Dermis microvascular lymphatic vessel endothelial cell (primary cell): ENCODE data around the gene HOXA5. TPM values are rescaled to one million over a fixed set of nuclear protein-coding genes. Genes with fewer than 3 reads are reported as not detected.
A peak's percentile ranks its signal among the peaks of the same experiment; 100 is the strongest.

Experiments
- DNase-seq, 2 donors: peaks; one replicate each; pipeline versions ENCODE4 v3.0.0 to v3.0.0-alpha.2; 2010; ENCODE audit warnings: low read depth in 2 of 2
- total RNA-seq: library from RNA; depleted of rRNA; stranded (reverse); fragments of >200 nt; gene quantifications from 2 replicates; pipeline ENCODE4 v1.2.1, GENCODE V29; 2014

Gene HOXA5
- total RNA-seq, 1 donor from 2014 or later = 4.1 TPM

DNA sequence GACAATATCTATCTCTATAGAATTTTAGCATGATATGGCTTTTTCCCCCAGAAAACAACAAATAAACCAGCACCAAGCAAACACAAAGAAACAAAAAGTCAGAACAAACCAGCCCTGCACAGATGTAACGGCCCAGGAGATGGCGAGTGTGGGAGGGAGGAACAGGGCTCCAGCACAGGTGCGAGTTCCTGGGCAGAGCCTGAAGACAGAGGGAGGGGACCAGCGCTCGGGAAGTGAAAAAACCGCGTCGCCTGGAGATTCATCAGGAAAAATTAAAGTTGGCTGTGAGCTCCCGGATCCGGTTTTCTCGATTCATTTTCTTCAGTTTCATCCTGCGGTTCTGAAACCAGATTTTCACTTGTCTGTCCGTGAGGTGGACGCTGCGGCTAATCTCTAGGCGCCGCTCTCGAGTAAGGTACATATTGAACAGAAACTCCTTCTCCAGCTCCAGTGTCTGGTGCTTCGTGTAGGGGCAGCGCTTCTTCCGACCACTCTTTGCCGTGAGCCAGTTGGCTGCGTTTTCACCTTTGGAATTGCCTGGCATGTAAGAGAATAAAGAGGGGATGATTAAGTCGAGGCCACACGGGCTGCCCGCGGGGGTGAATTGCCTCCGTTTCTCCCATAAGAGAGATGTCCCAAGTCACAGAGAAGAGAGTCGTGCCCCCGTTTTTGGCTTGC is 28.3 kb upstream of the HOXA5 start:
- DNase-seq = peak in 1 of 2 donors; percentile 20

DNA sequence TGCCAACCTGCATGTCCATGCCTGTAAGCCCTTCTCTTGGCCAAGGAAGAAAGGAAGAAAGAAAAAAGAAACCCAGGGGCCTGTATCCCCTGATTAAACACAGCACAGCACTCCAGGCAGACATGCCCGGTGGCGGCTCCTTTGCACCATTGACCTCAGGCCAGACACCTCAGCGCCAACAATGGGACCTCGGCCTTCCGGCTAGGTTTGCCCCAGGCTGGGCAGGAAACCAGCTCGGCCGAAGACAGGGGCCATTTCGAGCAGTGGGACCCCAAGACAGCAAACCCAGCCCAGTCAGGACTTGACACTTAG is 27.8 kb upstream of the HOXA5 start:
- DNase-seq = peak in 1 of 2 donors; percentile 28

DNA sequence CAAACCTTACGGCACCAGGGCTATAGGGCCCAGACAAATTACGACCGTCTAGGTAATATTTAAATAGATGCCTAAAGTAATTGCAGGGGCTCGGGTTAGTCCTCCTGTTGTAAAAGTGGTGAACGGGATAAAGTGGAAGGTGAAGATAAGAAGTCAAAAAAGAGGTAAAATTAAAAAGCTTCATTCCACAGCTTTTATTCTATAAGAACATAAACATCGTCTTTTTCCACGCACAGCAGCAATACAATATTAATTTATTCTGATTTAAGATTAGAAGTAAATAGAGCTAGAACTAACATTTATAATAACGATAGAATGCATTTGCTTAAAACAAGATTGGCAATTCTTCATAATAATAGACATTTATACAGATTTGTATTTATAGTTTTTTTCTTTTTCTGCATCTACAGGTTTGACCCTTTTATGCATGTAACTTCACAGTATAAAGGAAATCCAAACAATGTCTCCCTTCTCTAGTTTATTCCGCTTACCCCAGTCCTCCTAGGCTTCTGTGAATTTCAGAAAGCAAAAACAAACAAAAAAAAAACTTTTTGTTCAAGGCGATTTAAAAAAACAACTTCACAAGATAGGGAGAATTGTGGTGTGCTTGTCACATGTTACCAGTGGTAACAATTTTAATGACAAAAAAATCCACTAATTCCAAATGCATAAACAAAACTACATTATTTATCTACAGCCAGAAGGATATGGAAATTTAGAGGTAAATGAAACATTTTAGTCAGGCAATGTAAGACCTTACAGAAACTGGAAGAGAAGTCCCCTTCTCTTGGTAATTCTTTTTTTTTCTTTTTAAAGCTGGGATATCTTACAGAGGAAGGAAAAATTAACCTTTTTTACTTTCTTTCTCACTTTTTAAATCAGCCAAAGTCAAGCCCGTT is 27.2 kb upstream of the HOXA5 start:
- DNase-seq = no peak

DNA sequence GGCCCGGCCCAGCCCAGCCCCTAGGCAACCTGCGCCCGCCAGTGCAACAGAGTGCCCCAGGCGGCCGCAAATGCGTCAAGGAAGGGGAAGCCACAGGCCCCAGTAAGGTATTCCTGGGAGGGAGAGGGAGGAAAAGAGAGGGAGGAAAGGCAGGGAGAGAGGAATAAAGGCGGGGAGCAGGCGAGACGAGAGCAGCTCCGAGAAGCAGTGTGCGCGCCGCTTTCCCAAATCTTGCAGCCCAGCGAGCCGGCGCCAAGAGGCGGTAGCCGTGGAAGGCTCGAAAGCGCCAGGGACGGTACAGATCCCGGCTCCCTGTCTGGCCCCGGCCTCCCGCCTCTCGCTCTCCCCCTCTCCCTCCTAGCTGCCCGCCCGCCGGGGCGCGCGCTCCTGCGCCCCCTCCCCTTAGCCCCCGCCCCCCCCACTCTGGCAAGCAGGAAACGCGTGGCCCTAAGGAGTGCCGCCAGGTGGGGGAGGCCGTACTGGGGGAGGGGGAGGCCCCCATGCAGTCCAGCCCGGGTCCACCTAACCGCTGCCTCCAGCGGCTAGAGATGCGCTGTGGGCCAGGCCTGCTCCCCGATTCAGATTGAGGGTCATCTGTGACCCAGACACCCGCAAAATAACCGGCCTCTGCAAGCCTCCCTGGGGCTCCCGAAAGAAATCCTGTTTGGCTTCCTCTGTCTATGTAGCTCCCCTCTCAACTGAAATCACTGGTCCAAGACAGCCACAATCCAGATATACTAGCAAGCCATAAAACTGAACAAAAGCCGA is 26.4 kb upstream of the HOXA5 start:
- DNase-seq = peak in 1 of 2 donors; percentile 15

DNA sequence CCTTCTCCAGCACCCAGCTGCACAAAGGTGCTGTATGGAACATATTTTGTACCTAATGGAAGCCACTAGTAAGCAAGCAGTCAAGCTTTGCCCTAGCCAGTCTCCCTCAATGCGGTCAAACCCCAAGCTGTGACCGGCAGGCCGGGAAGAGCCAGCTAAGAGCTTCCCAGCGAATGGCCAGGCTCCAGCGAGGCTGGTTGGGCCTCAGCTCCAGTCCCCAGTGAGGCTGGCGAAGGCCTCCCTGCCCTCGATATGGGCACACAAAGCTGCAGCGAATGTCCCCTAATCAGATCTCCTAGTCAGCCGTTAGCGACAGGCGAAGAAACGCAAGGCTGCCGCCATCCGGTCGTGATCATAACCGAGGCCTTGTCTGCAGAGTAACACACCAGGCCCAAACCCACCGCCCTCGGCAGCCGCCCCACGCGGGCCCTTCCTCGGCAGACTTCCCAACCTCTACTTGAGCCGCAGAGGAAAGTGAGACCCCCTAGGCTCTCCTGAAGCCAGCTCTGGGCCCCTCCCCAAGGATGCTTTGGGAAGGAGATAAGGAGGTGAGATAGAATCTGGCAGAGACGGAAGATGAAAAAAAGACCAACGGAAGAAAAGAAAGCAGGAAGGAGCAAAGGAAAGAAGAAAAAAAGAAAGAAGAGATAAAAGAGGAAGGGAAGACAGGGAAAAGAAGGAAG is 24.9 kb upstream of the HOXA5 start:
- DNase-seq = no peak

DNA sequence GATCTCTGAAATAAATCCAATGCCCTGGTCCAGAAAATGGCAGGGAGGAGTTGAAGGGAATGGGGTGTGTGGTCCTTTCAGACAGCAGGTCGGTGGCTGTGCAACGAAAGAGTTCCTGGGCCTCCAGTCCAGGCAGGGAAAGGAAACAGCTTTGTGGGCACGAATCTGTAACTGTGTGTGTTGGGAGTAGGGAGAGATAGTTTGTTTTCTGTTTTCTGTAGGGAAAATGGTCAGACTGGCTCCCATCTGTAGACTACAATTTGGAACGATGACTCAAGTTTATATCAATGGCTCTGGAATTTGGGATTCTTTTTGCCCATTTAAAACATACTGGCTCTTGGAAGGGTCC is 24.4 kb upstream of the HOXA5 start:
- DNase-seq = no peak

DNA sequence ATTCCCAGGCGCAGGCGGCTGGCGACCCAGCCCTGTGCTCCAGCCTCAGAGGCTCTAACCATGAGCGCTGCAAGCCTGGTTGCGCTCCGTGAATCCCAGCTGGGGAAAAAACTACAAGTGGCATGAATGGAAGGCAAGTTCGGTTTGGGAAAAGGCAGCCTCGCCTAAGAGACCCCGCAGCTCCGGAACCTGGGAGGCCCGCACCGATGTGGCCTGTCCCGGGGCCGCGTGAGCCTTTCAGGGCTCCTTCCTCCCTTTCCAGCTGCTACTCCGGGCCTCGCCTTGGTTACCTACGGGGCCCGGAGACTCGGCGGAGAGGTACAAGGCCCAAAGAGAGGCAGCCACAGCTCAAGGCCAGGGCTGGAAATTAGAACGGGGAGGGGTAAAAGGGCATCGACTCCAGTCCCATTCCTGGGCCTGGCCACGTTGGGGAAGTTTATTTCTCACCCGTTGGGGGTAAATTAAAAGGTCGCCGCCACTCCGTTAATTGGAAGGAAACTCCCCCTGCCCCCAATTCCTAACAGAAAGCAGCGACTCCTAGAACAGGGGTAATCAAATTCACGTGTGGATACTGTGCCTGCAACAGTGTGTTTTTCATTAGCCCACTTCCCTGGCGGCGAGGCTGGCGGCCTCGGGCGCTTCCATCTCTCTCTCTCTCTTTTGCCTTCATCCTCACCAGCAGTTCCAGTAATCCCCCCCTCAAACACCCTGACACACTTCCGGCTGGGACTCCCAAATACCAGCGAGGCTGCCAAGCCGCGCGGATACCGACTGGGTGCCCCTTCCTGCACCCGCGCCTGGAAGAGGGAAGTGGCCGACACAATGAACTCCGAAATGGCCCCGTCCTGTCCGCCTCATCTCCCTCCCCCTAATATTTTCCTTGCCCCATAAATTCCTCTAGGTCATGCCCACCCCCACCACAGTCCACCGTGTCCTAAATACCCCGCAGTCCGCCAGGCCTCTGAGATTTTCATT is 23.3 kb upstream of the HOXA5 start:
- DNase-seq = no peak

DNA sequence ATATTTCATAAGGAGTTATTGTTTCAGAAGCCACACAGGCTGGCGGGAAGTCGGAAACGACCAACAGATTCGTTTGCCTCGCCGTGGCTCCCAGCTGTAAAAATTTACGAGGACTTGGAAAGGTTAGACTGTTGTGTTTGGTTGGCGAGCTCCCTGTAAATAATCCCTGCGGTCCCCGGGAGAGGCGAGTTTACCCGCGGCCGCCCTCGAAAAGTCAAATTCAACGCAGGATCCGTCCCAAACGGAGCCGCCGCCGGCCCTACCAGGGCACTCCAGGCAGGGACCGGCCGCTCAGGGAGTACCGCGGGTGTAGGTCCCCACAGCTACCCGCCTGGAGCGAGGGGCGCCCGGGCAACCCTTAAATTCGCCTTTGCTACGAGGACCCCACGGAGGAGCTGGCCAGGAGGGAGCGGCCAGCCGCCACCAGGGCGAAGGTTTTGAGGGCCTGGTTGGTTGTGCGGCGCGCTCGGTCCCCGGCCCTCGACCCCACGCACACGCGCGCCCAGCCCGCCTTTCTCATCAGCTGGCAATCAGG is 22.6 kb upstream of the HOXA5 start:
- no peak for DNase-seq

DNA sequence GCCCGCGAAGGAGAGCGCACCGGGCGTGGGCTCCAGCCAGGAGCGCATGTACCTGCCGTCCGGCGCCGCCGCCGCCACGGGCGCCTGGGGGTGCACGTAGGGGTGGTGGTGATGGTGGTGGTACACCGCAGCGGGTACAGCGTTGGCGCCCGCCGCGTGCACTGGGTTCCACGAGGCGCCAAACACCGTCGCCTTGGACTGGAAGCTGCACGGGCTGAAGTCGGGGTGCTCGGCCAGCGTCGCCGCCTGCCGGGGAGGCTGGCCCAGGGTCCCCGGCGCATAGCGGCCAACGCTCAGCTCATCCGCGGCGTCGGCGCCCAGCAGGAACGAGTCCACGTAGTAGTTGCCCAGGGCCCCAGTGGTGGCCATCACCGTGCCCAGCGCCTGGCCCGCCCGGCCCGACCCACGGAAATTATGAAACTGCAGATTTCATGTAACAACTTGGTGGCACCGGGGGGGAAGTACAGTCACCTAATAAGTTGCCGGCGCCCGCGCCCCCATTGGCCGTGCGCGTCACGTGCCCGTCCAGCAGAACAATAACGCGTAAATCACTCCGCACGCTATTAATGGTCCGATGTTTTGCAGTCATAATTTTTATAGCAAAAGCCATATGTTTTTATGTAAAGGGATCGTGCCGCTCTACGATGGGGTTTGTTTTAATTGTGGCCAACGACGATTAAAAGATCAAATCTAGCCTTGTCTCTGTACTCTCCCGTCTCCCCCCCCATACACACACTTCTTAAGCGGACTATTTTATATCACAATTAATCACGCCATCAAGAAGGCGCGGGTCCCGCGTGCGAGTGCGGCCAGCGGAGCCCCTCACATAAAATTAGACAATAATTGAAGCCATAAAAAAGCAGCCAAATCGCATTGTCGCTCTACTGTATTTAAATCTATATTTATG is 21.9 kb upstream of the HOXA5 start, which contains the start of gene HOXA9:
TSS of gene HOXA9 (minus strand) at position 449 of the 907 bp plus-strand sequence. CDS start at position 369, 80 bp downstream.
- DNase-seq = peak; percentile 92 to 99

DNA sequence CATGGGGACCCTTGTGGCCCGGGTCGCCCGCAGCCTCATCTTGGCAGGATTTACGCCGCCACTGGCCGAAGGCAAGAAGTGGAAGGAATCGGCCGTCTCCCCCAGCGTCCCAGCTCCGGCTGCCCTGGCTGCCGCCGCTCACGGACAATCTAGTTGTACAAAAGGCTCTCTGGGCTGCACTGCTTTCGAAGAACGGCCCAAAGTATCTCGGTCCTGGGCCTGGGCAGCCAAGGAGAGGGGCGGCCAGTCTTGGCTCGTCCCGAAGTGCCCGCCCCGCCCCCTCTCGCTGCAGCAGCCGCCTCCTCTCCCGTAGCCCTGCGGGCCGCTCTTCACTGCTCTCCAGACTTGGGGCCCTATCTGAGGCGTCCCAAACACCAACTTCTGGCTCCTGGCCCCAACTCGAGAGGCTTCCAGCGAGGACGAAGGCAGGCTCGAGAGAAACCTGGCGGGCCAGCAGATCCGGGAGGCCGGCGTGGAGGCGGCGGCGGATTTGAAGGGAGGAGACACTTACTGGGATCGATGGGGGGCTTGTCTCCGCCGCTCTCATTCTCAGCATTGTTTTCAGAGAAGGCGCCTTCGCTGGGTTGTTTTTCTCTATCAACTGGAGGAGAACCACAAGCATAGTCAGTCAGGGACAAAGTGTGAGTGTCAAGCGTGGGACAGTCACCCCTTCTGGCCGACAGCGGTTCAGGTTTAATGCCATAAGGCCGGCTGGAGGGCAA is 21.0 kb upstream of the HOXA5 start:
- DNase-seq = peak in 1 of 2 donors; percentile 52

DNA sequence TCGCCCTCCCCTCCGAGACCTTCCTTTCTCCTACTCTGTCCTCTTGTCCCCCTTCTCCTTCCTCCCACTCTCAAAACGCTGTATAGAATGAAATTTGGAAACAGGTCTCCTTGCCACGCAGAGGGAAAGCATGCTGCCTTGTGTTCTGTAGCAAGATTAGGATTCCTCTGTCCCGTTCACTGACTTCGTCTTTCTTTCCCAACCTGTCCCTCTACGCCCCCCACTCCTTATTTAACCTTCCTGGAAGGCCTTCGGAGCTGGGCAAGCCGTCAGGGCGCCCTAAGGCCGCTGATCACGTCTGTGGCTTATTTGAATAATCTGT is 20.5 kb upstream of the HOXA5 start:
- no peak for DNase-seq

DNA sequence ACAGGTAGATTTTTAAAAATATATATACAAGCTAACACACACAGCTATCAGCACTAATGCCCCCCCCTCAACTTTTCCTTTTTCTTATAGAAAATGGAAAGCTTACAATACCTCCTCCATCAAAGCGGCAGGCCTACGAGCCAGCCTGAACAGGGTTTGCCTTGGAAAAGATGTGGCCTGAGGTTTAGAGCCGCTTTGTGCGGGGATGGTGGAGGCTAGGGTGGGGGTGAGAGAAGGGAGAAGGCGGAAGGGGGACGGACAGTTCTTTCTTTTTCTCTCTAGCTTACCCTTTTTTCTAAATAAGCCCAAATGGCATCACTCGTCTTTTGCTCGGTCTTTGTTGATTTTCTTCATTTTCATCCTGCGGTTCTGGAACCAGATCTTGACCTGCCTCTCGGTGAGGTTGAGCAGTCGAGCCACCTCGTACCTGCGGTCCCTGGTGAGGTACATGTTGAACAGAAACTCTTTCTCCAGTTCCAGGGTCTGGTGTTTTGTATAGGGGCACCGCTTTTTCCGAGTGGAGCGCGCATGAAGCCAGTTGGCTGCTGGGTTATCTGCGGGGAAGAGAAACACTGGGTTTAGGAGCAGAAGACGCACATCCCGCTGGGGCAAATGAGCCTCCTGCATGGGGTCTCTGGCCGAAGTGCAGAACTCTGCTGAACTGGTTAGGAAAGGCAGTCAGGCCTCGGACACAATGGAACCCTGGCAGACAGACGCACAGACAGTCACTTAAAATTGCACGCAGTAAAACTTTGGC is 20.0 kb upstream of the HOXA5 start:
- DNase-seq = no peak

DNA sequence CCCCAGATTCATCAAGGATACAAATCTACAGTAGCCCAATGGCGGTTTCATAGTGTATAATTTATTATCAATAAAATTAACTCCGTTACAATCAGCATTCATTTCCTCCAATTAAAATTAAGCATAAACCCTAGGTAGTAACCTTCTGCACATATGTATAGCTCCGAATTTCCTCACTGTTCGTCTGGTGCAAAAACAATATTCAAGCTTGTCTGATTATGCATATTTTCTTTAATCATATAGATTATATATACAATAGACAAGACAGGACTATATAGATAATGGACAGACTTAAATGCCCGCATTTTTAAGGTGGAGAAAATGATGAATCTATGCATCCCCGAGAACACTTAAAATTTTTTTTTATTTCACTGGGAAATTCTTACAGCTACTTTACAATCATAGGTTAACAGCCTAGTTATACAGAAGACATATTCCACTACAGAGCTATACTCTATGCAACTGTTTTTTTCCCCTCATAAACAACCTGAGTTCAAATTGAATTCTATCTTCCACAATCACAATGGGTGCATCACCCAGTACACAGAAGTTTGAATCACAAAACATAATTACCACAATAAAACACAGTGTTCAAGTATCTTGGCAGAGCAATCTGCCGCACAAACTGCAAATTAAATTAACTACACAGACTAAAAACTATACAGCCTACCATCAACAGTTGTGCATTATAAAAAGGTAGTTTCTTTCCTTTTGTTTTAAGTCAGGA is 19.2 kb upstream of the HOXA5 start:
- no peak for DNase-seq

DNA sequence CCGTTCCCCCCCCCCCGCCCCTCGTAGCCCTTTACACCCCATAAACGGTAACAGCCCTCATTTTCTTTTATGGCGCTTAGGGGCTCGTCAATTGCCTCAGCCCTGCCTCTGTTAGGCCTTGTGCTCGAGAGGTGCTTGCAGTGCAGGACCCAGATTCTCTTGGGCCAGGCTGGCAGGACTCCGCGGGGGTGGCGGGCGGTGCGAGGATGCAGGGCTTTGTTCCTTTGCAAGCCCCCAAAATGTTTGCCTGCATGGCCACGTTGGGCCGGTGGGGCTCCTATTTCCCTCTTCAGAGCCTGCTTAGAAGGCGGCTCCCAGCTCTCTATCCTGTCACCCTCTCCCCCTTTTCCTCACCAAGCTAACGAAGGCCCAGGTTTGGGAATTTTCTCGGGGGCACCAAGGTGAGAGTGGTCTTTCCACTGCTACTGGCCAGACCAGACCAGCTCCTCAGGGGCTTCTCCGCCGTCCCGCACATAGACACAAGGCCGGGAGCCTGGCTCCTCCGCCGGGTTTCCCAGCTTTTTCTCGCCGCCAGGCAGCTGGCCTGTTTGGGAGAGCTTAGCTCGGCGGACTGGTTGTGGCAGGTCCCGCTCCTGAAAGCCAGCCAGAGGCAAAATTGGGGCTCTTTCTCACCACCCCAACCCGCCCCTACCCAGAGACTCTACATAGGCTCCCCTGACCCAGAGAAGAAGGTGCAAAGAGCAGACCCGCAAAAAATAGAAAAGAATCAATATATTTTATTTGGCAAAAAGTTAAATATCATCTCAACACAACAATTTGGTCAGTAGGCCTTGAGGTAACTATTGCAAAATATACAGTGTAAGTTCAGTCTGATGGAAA is 18.5 kb upstream of the HOXA5 start:
- no peak for DNase-seq

DNA sequence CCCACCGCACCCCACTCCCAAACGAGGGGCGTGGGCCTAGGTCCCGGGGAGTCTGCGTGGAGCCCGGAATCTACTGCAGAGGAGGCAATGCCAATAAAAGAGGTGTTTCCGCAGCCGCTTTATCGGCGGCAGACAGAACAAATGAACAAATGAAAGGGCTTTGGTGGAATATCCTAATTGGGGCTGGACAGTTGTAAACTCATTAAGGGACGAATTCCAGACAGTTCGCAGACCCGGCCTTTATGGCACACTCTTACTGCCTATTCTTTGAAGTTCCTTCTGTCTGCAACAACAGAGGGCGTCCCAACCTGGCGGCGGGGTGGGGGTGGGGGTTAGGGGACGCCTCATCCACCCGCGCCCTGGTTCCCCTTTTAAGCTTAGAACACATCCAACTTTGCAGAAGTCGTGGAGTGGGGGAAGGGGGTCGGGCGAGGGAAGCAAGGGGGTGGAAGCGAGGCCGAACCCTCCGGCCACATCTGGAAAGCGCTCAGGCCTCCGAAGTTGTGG is 17.8 kb upstream of the HOXA5 start:
- no peak for DNase-seq
